GM10248 (cell line): ENCODE results near the gene CCL16.
A peak's percentile ranks its signal among the peaks of the same experiment; 100 is the strongest.

ENCODE experiments used
- CTCF ChIA-PET: fragments of 300-600 bp; sonication (Branson Sonifier 250); formaldehyde crosslinking; extraction: SDS; loops from one replicate; lab custom pipeline; 2021; ENCODE audit warnings: antibody characterized with exemption; lab: Yijun Ruan, JAX
- POLR2A ChIA-PET: fragments of 350-650 bp; sonication (Branson Sonifier 250); formaldehyde crosslinking; extraction: SDS; loops from one replicate; lab custom pipeline; 2020; ENCODE audit warnings: antibody characterized with exemption; lab: Yijun Ruan, JAX
- DNase-seq: peaks from one replicate; pipeline ENCODE4 v3.0.0; 2012; ENCODE audit errors: extremely low spot score
- TF ChIP-seq, protein P1 (sequence below): IDR thresholded peaks from 2 replicates; pipeline ENCODE4 v1.5.1; 2012; ENCODE audit warnings: mild to moderate bottlenecking, low read depth; ENCODE audit errors: extremely low read depth, missing control alignments, control extremely low read depth

CCL16 gene

DNA sequence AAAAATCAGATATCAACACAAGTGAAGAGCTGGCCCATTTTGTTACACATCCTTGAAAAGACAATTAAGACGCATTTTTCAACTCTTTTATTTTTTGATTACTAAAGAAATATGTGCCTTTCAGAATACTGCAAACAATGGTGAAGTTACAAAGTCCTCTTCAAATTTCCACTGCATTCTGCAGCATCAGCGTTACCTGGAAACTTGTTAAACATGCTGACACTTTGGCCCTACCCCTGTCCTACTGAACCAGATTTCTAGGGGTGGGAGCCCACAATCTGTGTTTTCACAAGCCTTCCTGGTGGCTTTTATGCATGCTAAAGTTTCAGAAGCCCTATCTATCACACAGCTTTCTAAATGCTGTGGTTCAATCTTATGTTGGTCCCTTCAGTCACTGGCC, 9.8 kb upstream of the CCL16 start:
- CTCF ChIA-PET, result interaction anchor here (1.1 to 1.9 kb wide), 5 partner anchors 9 to 157 kb away, joined by 3 to 9 read pairs (median 3); no protein-coding TSS in a partner anchor
- TF ChIP-seq, protein P1, sequence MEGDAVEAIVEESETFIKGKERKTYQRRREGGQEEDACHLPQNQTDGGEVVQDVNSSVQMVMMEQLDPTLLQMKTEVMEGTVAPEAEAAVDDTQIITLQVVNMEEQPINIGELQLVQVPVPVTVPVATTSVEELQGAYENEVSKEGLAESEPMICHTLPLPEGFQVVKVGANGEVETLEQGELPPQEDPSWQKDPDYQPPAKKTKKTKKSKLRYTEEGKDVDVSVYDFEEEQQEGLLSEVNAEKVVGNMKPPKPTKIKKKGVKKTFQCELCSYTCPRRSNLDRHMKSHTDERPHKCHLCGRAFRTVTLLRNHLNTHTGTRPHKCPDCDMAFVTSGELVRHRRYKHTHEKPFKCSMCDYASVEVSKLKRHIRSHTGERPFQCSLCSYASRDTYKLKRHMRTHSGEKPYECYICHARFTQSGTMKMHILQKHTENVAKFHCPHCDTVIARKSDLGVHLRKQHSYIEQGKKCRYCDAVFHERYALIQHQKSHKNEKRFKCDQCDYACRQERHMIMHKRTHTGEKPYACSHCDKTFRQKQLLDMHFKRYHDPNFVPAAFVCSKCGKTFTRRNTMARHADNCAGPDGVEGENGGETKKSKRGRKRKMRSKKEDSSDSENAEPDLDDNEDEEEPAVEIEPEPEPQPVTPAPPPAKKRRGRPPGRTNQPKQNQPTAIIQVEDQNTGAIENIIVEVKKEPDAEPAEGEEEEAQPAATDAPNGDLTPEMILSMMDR, result no peak
- no peak for DNase-seq
- POLR2A ChIA-PET, result no interaction called here

DNA sequence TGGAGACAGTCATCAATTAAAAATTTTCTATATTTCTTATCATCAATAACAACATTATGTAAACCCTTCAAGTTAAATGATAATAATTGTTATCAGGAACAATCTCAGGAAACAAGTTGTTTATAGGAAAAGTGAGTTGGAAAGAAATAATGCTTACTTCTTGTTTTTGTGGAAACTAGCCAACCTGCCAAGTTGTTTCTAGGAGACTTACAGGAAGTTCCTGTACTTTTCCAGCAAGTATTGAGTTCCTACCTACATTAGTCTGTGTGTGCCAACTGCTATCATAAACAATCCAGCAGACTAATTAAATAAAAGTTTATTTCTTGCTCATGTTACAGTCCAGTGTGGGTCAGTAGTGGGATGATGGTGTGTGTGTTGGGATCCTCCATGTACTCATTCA, 6.9 kb upstream of the CCL16 start:
- ChIA-PET CTCF (interaction anchor here (1.4 kb wide), 1 partner anchor 13 kb away, joined by 6 read pairs; no protein-coding TSS in a partner anchor), POLR2A (no interaction called here)
- TF ChIP-seq, protein P1, result no peak
- no peak for DNase-seq

DNA sequence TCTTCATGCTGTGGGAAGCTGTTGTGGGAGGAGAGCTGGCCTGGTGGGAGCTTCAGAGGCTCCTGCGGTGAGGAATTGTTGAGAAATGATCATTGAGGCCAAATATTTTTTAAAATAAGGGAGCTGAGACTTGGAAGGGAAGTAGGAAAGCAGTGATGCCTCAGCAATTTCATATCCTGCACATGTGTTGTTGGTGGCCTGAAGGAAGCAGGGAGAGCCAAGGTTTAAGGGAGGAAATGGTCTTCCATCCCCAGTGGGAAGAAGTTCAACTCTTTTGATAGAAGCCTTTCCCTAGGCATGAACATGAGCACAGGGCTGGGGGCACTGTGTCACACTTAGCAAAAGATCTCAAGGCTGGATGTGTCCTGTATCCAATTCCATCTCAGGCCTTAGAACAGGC, 5.3 kb upstream of the CCL16 start, which contains the start of gene CCL14:
Gene CCL14, minus strand, starts transcription at position 87 of the 400 bp plus-strand sequence. Its CDS starts 80 bp downstream, at position 7.
- ChIA-PET POLR2A (no interaction called here), CTCF (interaction anchor here (0.8 to 1.9 kb wide), 5 partner anchors 9 to 86 kb away, joined by 4 to 9 read pairs (median 6); no protein-coding TSS in a partner anchor)
- TF ChIP-seq, protein P1, result no peak
- DNase-seq, result no peak

DNA sequence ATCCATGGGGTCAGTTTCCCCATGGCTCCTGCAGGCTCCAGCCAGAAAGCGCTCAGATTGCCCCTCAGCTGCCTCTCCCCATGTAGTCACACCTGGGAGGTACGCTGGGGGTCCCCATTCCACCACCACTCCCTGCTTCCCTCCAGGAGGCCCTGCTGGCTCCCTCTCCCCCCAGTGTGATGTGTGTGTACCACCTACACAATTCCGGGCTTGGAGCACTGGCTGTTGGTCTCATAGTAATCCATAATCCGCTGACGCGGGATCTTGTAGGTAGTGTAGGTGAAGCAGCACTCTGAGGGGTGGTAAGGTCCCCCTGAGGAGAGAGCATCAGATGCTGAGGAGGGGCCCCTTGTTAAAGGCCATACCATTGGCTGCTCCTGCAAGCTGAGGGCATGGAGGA, 2.8 kb upstream of the CCL16 start:
- no peak for DNase-seq
- CTCF ChIA-PET, result interaction anchor here (1.1 to 19.4 kb wide), 4 partner anchors 10 to 165 kb away, joined by 4 to 420 read pairs (median 12); no protein-coding TSS in a partner anchor
- POLR2A ChIA-PET, result no interaction called here
- TF ChIP-seq, protein P1, result no peak

DNA sequence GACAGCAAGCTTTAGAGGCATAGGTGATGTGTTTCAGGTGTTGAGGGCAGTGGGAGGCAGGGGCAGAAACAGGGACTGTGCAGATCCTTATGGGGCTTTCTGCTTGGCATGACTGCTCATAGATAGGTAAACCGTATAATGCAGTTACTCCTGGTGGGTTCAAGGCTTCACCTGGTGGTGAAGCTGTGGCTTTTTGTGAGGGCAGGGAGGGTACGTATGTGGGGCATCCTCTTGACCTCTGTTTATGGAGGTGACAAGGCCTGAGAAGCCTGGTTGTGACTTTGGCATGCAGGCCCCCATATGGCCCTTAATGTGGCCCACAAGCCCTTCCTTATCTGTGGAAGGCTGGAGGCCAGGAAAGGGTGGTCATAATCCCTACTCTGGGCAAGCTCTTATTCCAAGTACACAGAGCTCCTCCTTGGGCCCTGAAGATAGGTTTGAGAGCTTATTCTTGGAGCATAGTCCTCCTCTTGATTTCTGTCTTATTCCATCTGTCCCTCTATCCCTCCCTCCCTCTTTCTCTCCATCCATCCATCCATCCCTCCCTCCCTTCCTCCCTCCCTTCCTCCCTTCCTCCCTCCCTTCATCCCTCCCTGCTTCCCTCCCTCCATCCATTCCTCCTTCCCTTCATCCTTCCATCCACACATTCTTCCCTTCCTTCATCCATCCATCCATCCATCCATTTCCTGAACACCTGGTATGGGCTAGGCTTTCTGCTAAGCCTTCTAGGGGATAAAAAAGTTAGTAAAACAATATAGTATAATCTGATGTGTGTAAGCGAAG, 1.3 kb upstream of the CCL16 start:
- TF ChIP-seq, protein P1, result no peak
- ChIA-PET POLR2A (no interaction called here), CTCF (interaction anchor here (0.7 to 19.4 kb wide), 18 partner anchors 8 to 166 kb away, joined by 3 to 420 read pairs (median 3); no protein-coding TSS in a partner anchor)
- DNase-seq, result no peak

DNA sequence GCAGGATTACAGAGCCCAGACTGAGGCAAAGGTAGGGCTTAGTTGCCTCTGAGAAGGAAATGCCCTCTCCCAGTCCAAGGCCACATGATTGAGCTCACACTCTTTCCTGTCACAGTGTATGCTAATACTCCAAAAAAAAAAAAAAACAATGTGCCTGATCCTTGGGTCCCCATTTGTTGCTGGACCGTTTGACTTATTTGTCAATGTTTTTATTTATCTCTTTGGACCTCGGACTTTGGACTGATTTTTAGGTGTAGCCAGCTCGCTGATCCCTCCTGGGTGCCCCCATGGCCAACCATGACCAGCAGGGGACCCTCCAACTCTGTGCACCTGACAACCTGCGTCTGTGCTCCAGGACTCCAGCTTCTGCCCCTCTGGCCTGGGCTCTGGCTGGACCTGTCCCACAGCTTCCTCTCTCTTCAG, 622 bp upstream of the CCL16 start:
- POLR2A ChIA-PET, result interaction anchor here (0.7 kb wide), 1 partner anchor 23 kb away, joined by 5 read pairs; no protein-coding TSS in a partner anchor
- no peak for DNase-seq
- TF ChIP-seq, protein P1, result peak; percentile 35
- CTCF ChIA-PET, result interaction anchor here (0.7 to 19.4 kb wide), 20 partner anchors 9 to 167 kb away, joined by 3 to 420 read pairs (median 4); no protein-coding TSS in a partner anchor
